K562 (cell line): ENCODE measurements around the gene TMEM178A.

ENCODE experiments used
- CHD2 ChIP-seq: IDR thresholded peaks from 2 replicates; pipeline ENCODE4 v1.6.1; 2011; ENCODE audit warnings: low read depth, low read length
- E2F6 ChIP-seq, 2 experiments: IDR thresholded peaks; 2 replicates each; pipeline ENCODE4 v1.6.1; 2011; ENCODE audit warnings: borderline replicate concordance in 1 of 2, control low read depth in 1 of 2, low read depth in 1 of 2, low read length in 1 of 2, mild to moderate bottlenecking in 1 of 2, mixed read lengths in 1 of 2, moderate library complexity in 1 of 2; ENCODE audit not compliant: insufficient read depth in 1 of 2, insufficient read length in 1 of 2, poor library complexity in 1 of 2, severe bottlenecking in 1 of 2; ENCODE audit errors: extremely low read depth in 1 of 2
- EZH2 ChIP-seq: IDR thresholded peaks from 2 replicates; pipeline ENCODE4 v1.6.1; 2012; ENCODE audit warnings: low read depth, mild to moderate bottlenecking, inconsistent platforms, low read length, borderline replicate concordance
- KLF16 ChIP-seq: IDR thresholded peaks from 2 replicates; pipeline ENCODE4 v1.6.1; 2016; ENCODE audit warnings: antibody characterized with exemption
- NEUROD1 ChIP-seq: fragments of 150-350 bp; IDR thresholded peaks from 2 replicates; pipeline ENCODE4 v1.6.1; 2014; ENCODE audit warnings: borderline replicate concordance, low read length, low read depth; ENCODE audit not compliant: partially characterized antibody
- PHTF2 ChIP-seq: fragments of 250-450 bp; sonication (Bioruptor Pico); IDR thresholded peaks from 2 replicates; pipeline ENCODE4 v1.5.0; 2021; ENCODE audit warnings: mild to moderate bottlenecking
- RAD21 ChIP-seq, 2 experiments: fragments of 250-450 bp in 1 of 2; fragments of 450-650 bp in 1 of 2; sonication (Bioruptor Pico) in 1 of 2; formaldehyde crosslinking in 1 of 2; IDR thresholded peaks in 1 of 2; conservative IDR thresholded peaks in 1 of 2; 2 replicates each; pipeline versions ENCODE4 v1.4.0 to v1.8.0; 2020 to 2022; ENCODE audit warnings: mild to moderate bottlenecking in 2 of 2, moderate library complexity in 1 of 2
- ZNF324 ChIP-seq: fragments of 250-450 bp; sonication (Bioruptor Pico); IDR thresholded peaks from 2 replicates; pipeline ENCODE4 v1.4.0; 2020; ENCODE audit warnings: mild to moderate bottlenecking
- TF ChIP-seq, protein P1 (sequence below): IDR thresholded peaks from 2 replicates; pipeline ENCODE4 v1.6.1; 2011; ENCODE audit not compliant: insufficient read length; ENCODE audit errors: extremely low read depth
- TF ChIP-seq, protein P2 (sequence below): sonication (generic); formaldehyde crosslinking; IDR thresholded peaks from 2 replicates; pipeline ENCODE4 v1.8.0; 2022; ENCODE audit warnings: missing genetic modification reagents, mild to moderate bottlenecking, borderline replicate concordance
- TF ChIP-seq, protein P3 (sequence below), 2 experiments: fragments of 450-650 bp; conservative IDR thresholded peaks; 2 replicates each; pipeline ENCODE4 v1.6.1; 2017; ENCODE audit warnings: mild to moderate bottlenecking in 2 of 2, moderate library complexity in 2 of 2

DNA sequence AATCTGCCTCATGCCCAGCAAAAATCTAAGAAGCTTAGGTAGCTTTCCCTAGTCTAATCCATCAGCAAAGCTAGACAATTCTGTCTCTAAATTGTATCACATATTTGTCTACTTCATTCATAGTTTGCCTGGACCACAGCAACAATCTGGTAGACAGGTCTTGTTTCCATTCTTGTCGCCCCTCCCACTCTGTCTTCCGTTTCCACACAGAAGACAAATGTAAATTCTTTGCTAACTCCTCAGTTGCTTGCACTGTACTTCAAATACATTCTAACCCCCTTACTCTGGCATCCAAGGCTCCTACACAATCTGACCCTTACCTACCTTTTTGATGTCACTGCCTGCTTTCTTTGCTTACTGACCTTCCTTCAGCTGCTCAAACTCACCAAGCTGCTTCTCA, 73.2 kb downstream of the TMEM178A start:
- TF ChIP-seq EZH2: no peak
- no peak for TF ChIP-seq NEUROD1
- no peak for TF ChIP-seq CHD2
- TF ChIP-seq, protein P1, sequence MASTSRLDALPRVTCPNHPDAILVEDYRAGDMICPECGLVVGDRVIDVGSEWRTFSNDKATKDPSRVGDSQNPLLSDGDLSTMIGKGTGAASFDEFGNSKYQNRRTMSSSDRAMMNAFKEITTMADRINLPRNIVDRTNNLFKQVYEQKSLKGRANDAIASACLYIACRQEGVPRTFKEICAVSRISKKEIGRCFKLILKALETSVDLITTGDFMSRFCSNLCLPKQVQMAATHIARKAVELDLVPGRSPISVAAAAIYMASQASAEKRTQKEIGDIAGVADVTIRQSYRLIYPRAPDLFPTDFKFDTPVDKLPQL: no peak
- TF ChIP-seq, protein P2, sequence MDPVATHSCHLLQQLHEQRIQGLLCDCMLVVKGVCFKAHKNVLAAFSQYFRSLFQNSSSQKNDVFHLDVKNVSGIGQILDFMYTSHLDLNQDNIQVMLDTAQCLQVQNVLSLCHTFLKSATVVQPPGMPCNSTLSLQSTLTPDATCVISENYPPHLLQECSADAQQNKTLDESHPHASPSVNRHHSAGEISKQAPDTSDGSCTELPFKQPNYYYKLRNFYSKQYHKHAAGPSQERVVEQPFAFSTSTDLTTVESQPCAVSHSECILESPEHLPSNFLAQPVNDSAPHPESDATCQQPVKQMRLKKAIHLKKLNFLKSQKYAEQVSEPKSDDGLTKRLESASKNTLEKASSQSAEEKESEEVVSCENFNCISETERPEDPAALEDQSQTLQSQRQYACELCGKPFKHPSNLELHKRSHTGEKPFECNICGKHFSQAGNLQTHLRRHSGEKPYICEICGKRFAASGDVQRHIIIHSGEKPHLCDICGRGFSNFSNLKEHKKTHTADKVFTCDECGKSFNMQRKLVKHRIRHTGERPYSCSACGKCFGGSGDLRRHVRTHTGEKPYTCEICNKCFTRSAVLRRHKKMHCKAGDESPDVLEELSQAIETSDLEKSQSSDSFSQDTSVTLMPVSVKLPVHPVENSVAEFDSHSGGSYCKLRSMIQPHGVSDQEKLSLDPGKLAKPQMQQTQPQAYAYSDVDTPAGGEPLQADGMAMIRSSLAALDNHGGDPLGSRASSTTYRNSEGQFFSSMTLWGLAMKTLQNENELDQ (CRISPR knock-in tag): no peak
- TF ChIP-seq ZNF324 (CRISPR knock-in tag): no peak
- TF ChIP-seq PHTF2 (CRISPR knock-in tag): no peak
- TF ChIP-seq, protein P3, sequence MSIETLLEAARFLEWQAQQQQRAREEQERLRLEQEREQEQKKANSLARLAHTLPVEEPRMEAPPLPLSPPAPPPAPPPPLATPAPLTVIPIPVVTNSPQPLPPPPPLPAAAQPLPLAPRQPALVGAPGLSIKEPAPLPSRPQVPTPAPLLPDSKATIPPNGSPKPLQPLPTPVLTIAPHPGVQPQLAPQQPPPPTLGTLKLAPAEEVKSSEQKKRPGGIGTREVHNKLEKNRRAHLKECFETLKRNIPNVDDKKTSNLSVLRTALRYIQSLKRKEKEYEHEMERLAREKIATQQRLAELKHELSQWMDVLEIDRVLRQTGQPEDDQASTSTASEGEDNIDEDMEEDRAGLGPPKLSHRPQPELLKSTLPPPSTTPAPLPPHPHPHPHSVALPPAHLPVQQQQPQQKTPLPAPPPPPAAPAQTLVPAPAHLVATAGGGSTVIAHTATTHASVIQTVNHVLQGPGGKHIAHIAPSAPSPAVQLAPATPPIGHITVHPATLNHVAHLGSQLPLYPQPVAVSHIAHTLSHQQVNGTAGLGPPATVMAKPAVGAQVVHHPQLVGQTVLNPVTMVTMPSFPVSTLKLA (conservative IDR thresholded peaks at IDR 0.05): no peak
- no peak for TF ChIP-seq E2F6 (IDR thresholded peaks at IDR 0.05; ENCODE audit: borderline replicate concordance in 1 of 2, extremely low read depth in 1 of 2, insufficient read depth in 1 of 2, insufficient read length in 1 of 2, low read depth in 1 of 2, low read length in 1 of 2, poor library complexity in 1 of 2, severe bottlenecking in 1 of 2)
- no peak for TF ChIP-seq KLF16
- no peak for TF ChIP-seq RAD21 (CRISPR knock-in tag; conservative IDR thresholded peaks at IDR 0.05 in 1 of 2, IDR thresholded peaks at IDR 0.05 in 1 of 2)
